KOPT-K1 (cell line): ENCODE data around the gene SLC39A11.

Experiments
- H3K27ac ChIP-seq: fragments of 200-600 bp; sonication (generic); 2 replicates; pipeline ENCODE4 v1.5.1; 2016; ENCODE audit warnings: antibody characterized with exemption, mild to moderate bottlenecking, low read depth, low read length; ENCODE audit not compliant: poor library complexity, severe bottlenecking
- H3K36me3 ChIP-seq: fragments of 200-600 bp; sonication (generic); 2 replicates; pipeline ENCODE4 v1.5.1; 2017; ENCODE audit warnings: antibody characterized with exemption, mild to moderate bottlenecking, low read length, moderate library complexity; ENCODE audit not compliant: insufficient read depth
- H3K9me3 ChIP-seq: fragments of 200-600 bp; sonication (generic); 2 replicates; pipeline ENCODE4 v1.5.1; 2017; ENCODE audit warnings: antibody characterized with exemption, low read length, mild to moderate bottlenecking; ENCODE audit not compliant: insufficient read depth, poor library complexity, severe bottlenecking

Gene SLC39A11

GRCh38 chr17:72861811-72862210, 230.7 kb downstream of the SLC39A11 start:
- no peaks in the 10 kb centered on the region for H3K36me3 ChIP-seq
- no peak overlapping the region for H3K27ac ChIP-seq
- H3K9me3 ChIP-seq, result peaks cover 7% of the 10 kb centered on the region

DNA sequence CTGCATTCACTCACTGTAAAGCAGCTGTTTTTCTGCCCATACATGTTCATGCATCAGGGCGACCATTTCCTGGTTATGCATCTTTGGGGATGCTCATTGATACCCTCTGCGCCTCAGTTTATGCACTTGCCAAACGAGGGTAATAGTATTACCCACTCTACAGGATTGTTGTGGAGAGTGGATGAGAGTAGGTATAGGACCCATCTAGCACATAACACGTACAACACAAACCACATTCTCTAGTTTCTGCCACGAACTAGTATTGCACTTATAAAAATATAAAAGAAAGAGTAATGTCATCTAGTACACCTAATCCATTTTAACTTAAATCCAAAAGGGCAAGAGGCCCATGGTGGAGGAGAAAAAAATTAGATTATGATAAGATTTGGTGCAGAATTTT, 231.7 kb downstream of the SLC39A11 start:
- Histone ChIP-seq H3K9me3 (peaks cover 7% of the 10 kb centered on the region), H3K36me3 (no peaks in the 10 kb centered on the region), H3K27ac (no peak overlapping the region)

DNA sequence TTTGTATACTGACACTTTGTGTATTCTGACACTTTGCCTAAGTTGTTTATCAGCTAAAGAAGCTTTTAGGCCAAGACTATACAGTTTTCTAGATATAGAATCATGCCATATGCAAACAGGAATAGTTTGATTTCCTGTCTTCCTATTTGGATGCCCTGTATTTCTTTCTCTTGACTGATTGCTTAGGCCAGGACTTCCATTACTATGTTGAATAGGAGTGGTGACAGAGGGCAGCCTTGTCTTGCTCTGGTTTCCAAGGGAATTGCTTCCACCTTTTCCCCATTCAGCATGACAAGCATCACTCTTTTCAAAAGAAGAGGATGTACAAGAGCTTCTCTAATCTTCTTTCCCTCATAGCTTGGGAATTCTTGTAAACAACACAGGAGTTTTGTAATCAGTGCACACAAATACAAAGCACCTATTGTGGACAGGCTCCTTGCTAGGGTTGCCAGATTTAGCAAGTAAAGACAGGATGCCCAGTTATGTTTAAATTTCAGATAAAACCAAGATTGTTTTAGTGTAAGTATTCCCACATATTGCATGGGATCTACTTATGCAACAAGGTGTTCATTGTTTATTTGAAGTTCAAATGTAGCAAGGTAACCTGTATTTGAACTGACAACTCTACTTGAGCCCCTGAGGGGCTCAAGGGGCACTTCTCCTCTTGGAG, 233.5 kb downstream of the SLC39A11 start:
- Histone ChIP-seq H3K9me3 (peaks cover 7% of the 10 kb centered on the region), H3K36me3 (no peaks in the 10 kb centered on the region), H3K27ac (no peak overlapping the region)

- H3K27ac ChIP-seq, result no peak overlapping the region
- peaks cover 4% of the 10 kb centered on the region for H3K9me3 ChIP-seq
- H3K36me3 ChIP-seq, result no peaks in the 10 kb centered on the region
Measured at GRCh38 chr17:72853440-72854415, 238.8 kb downstream of the SLC39A11 start.

GRCh38 chr17:72852277-72852938, 240.1 kb downstream of the SLC39A11 start:
- H3K9me3 ChIP-seq, result no peaks in the 10 kb centered on the region
- H3K27ac ChIP-seq, result no peak overlapping the region
- no peaks in the 10 kb centered on the region for H3K36me3 ChIP-seq

GRCh38 chr17:72850410-72851118, 241.9 kb downstream of the SLC39A11 start:
- Histone ChIP-seq H3K9me3 (no peaks in the 10 kb centered on the region), H3K27ac (no peak overlapping the region), H3K36me3 (no peaks in the 10 kb centered on the region)

- Histone ChIP-seq H3K36me3 (no peaks in the 10 kb centered on the region), H3K27ac (no peak overlapping the region)
Measured at GRCh38 chr17:72846399-72846798, 246.1 kb downstream of the SLC39A11 start.

DNA sequence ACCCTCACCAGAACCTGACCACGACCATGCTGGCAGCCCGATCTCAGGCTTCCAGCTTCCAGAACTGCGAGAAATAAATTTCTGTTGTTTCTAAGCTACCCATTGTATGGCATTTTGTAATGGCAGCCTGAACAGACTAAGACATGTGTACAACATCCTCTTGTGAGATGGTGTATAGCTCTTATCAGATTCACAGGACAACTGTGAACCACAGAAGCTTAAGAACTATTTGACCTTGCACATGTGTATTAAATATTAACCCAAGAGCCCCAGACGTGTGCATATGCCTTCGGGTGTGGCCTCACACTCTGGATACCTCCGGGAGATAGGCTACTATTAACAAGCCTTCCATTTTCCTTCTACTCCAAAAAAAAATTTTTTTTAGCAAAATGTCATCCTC, 248.9 kb downstream of the SLC39A11 start:
- Histone ChIP-seq H3K36me3 (no peaks in the 10 kb centered on the region), H3K27ac (no peak overlapping the region), H3K9me3 (no peaks in the 10 kb centered on the region)

More at GRCh38 chr17:72846399-72846798, 246.1 kb downstream of the SLC39A11 start:
- no peaks in the 10 kb centered on the region for H3K9me3 ChIP-seq

GRCh38 chr17:72840019-72840418, 252.5 kb downstream of the SLC39A11 start:
- H3K36me3 ChIP-seq, result no peaks in the 10 kb centered on the region
- no peak overlapping the region for H3K27ac ChIP-seq
- no peaks in the 10 kb centered on the region for H3K9me3 ChIP-seq

DNA sequence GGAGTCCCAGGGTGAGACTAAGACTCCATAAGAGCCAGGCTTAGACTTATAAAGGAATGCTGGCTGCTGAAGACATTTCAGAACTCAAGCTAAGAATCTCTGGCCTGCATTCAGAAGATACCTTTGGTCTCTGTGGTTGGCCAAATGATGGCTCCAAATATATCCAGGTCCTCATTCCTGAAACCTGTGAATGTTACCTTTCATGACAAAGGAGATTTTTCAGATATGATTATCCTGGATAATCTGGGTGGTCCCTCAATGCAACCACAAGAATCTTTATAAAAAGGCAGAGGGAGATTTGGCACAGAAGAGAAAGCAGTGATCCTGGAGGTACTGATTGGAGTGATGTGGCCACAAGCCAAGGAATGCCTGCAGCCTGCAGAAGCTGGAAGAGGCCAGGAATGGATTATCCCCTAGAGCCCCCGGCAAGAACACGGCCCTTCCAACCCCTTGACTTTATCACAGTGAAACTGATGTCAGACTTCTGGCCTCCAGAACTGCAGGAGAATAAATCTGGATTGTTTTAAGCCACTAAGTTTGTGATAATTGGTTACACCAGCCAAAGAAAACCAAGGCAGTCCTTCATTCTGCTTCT, 253.3 kb downstream of the SLC39A11 start:
- no peak overlapping the region for H3K27ac ChIP-seq
- no peaks in the 10 kb centered on the region for H3K9me3 ChIP-seq
- H3K36me3 ChIP-seq, result no peaks in the 10 kb centered on the region

DNA sequence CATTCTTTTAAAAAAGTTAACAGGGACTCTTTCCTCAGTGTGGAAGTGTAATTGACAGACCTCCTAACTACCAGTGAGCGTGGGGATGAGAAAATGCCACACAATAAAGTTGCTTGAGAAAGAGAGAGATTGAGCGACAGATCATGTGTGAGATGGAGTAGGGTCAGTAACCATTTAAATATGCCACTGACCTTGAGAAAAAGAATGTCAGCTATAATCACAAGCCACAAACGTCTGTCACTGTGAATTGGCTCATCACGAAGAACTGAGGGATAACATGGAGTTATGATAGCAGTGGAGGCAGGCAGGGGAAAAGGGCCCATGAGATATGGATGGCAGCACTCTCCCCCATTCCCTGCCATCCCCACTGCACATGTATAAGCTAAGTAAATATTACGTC, 253.9 kb downstream of the SLC39A11 start:
- no peaks in the 10 kb centered on the region for H3K9me3 ChIP-seq
- H3K27ac ChIP-seq, result no peak overlapping the region
- H3K36me3 ChIP-seq, result no peaks in the 10 kb centered on the region

DNA sequence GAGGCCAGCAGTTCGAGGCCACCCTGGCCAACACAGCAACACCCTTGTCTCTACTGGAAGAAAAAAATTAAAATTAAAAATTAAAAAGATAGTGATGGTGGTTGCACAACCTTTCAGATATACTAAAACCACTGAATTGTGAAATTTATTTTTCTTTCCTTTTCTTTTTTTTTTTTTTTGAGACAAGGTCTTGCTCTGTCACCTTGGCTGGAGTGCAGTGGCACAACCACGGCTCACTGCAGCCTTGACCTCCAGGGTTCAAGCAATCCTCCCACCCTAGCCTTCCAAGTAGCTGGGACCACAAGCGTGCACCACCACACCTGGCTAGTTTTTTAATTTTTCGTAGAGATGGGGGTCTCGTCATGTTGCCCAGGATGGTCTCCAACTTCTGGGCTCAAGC, 254.4 kb downstream of the SLC39A11 start:
- Histone ChIP-seq H3K9me3 (no peaks in the 10 kb centered on the region), H3K27ac (no peak overlapping the region), H3K36me3 (no peaks in the 10 kb centered on the region)

GRCh38 chr17:72837335-72837734, 255.2 kb downstream of the SLC39A11 start:
- Histone ChIP-seq H3K36me3 (no peaks in the 10 kb centered on the region), H3K27ac (no peak overlapping the region), H3K9me3 (no peaks in the 10 kb centered on the region)

GRCh38 chr17:72833128-72833765, 259.2 kb downstream of the SLC39A11 start:
- no peak overlapping the region for H3K27ac ChIP-seq
- no peaks in the 10 kb centered on the region for H3K36me3 ChIP-seq
- H3K9me3 ChIP-seq, result no peaks in the 10 kb centered on the region
